Measurements from ENCODE around the gene CCNF.

DNA sequence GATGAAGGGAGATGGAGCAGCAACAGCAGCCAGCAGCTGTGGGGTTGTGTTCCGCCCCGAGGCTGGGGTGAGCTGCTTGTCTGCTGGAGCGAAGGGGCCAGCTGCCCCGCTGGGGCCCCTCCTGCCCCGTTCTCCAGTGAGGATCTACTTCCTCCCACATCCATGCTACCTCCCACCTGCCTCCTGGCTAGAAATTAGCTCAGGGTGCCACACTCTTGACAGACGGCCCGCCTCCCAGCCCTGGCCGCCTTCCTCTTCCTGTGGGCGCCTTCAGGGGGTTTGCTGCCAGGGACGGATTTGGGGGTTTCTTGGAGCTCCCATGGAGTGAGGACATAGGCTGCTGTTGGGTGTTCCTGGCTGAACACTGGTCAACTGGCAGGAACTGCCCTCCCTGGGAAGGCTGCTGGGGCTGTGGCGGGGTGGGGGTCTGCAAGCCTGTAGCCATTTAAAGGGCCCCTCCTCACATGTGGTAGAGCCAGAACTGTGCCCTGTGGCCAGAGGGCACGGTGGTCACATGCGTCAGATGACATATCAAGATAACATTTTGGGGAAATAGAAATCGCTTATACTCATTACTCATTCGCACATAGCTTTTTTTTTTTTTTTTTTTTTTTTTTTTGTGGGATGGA lies 58.8 kb downstream of the CCNF start:
- TF ChIP-seq, protein P1, sequence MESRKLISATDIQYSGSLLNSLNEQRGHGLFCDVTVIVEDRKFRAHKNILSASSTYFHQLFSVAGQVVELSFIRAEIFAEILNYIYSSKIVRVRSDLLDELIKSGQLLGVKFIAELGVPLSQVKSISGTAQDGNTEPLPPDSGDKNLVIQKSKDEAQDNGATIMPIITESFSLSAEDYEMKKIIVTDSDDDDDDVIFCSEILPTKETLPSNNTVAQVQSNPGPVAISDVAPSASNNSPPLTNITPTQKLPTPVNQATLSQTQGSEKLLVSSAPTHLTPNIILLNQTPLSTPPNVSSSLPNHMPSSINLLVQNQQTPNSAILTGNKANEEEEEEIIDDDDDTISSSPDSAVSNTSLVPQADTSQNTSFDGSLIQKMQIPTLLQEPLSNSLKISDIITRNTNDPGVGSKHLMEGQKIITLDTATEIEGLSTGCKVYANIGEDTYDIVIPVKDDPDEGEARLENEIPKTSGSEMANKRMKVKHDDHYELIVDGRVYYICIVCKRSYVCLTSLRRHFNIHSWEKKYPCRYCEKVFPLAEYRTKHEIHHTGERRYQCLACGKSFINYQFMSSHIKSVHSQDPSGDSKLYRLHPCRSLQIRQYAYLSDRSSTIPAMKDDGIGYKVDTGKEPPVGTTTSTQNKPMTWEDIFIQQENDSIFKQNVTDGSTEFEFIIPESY (IDR thresholded peaks at IDR 0.05), result no peak
- TF ChIP-seq CHD2 (IDR thresholded peaks at IDR 0.05; ENCODE audit: borderline replicate concordance, low read depth, low read length) (no peak), POLR2AphosphoS5 (IDR thresholded peaks at IDR 0.05; ENCODE audit: low read length) (no peak), TAF1 (IDR thresholded peaks at IDR 0.05; ENCODE audit: borderline replicate concordance, low read depth, low read length) (no peak), MYB (IDR thresholded peaks at IDR 0.05; ENCODE audit: borderline replicate concordance, low read depth, low read length) (no peak), NFIC (IDR thresholded peaks at IDR 0.05; ENCODE audit: low read depth, low read length) (no peak), BRCA1 (IDR thresholded peaks at IDR 0.05; ENCODE audit: low read depth, low read length) (no peak)
